C4-2B (cell line): Measurements from ENCODE around the gene PURB.

Experiments
- H3K27ac ChIP-seq: fragments of 450-650 bp; 2 replicates; pipeline ENCODE4 v1.5.1; 2017
- ZFX ChIP-seq: fragments of 450-650 bp; IDR thresholded peaks from 2 replicates; pipeline ENCODE4 v1.6.1; 2017
- TF ChIP-seq, protein P1 (sequence below): fragments of 450-650 bp; conservative IDR thresholded peaks from 2 replicates; pipeline ENCODE4 v1.5.1; 2017; ENCODE audit warnings: mild to moderate bottlenecking

PURB gene

DNA sequence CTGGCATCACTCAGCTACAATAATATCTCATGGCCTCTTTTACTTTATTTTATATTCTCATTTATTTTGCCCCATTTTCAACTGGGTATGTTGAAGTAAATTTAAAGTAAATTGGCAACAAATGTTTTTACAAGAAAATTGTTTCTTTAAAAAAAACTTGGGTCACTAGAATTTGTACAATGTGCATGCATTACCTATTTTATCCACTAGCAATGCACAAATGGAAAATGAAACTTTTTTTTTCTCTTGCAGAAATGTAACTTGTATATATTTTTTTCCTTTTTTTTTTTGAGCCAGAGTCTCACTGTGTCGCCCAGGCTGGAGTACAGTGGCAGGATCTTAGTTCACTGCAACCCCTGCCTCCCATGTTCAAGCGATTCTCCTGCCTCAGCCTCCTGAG lies 27.2 kb downstream of the PURB start:
- TF ChIP-seq ZFX = no peak
- TF ChIP-seq, protein P1, sequence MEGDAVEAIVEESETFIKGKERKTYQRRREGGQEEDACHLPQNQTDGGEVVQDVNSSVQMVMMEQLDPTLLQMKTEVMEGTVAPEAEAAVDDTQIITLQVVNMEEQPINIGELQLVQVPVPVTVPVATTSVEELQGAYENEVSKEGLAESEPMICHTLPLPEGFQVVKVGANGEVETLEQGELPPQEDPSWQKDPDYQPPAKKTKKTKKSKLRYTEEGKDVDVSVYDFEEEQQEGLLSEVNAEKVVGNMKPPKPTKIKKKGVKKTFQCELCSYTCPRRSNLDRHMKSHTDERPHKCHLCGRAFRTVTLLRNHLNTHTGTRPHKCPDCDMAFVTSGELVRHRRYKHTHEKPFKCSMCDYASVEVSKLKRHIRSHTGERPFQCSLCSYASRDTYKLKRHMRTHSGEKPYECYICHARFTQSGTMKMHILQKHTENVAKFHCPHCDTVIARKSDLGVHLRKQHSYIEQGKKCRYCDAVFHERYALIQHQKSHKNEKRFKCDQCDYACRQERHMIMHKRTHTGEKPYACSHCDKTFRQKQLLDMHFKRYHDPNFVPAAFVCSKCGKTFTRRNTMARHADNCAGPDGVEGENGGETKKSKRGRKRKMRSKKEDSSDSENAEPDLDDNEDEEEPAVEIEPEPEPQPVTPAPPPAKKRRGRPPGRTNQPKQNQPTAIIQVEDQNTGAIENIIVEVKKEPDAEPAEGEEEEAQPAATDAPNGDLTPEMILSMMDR = no peak; the same call in 1 of the 2 replicates
- H3K27ac ChIP-seq = no peak overlapping the region

DNA sequence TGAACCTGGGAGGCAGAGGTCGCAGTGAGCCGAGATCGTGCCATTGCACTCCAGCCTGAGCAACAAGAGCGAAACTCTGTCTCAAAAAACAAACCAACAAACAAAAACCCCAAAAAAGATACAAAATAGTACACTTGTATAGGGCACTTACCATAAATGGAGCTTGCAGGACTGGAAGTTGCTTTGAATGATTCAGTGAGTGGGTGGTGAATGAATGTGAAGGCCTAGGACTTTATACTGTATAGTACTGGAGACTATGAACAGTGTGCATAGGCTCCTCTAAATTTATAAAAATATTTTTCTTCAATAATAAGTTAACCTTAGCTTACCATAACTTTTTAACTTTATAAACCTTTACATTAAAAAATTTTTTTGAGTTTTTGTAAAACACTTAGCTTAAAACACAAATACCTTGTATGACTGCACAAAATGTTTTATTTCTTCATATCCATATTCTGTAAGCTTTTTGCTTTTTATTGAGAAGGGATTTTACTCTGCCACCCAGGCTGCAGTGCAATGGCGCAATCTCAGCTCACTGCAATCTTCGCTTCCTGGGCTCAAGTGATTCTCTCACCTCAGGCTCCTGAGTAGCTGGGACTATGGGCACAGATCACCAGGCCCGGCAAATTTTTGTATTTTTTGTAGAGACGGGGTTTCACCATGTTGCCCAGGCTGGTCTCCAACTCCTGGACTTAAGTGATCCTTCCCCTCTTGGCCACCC lies 30.5 kb downstream of the PURB start:
- no peak for TF ChIP-seq ZFX
- TF ChIP-seq, protein P1 = no peak
- no peak overlapping the region for H3K27ac ChIP-seq

DNA sequence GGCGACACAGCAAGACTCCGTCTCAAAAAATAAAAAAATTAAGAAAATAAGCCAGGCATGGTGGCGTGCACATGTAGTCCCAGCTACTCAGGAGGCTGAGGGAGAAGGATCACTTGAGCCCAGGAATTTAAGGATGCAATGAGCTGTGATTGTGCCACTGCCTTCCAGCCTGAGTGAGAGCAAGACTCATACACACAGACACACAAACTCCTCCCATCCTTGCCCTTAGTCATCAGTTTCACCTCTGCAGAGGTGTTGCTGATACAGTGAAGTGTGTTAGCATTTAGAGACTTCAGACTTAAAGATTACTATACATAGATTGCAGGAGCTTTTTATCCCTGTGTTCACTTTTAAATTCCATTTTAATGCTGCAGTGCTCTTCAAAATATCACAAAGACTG lies 31.9 kb downstream of the PURB start:
- TF ChIP-seq ZFX = no peak
- TF ChIP-seq, protein P1 = no peak
- no peak overlapping the region for H3K27ac ChIP-seq

DNA sequence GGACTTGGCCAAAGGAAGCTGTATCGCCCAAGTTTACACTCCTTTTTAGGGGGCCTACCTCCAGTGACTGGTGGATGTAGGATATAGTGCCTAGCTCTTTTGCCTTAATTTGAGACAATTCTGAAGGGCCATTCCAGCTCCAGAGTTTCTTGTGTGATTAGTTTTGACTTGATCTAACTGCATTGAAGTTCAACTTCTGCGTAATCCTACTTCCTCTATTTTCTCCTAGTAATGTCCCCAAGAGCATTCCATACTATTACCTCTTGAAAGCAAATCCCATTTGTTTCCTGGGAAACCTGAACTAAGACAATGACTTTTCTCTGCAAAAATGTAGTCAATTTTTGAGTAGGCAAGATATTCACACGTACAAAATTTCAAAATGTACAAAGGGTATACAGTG lies 32.7 kb downstream of the PURB start:
- TF ChIP-seq, protein P1 = no peak
- TF ChIP-seq ZFX = no peak
- H3K27ac ChIP-seq = no peak overlapping the region

DNA sequence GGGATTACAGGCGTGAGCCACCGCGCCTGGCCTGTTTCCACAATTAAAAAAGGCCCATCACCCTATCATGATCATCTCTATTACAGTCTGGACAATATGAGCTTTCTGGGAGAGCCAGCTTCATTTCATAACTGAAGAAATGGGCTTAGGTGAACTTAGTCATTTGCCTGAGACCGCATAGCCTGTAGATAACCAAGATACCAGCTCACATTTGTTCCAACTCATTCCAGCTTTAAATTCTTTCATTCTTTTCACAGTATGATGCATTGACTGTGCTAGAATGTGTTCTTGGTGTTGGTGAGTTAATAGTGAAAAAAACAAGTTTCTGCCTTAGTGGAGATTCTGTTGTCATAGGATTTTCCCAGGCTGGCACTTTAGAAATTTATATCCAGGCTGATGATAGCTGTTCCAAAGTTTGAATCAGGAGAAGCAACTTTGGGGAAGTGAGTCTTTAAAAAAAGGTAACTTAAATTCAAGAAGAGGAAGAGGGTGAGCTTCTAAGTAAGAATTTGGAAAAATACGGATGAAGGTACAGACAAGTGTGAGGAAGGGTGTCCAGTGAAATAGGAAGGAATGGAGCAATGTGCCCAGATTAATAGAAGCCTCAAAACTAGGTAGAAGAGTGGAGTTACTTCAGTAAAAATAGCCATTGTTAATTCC lies 35.3 kb downstream of the PURB start:
- H3K27ac ChIP-seq = no peak overlapping the region
- TF ChIP-seq, protein P1 = no peak
- no peak for TF ChIP-seq ZFX

DNA sequence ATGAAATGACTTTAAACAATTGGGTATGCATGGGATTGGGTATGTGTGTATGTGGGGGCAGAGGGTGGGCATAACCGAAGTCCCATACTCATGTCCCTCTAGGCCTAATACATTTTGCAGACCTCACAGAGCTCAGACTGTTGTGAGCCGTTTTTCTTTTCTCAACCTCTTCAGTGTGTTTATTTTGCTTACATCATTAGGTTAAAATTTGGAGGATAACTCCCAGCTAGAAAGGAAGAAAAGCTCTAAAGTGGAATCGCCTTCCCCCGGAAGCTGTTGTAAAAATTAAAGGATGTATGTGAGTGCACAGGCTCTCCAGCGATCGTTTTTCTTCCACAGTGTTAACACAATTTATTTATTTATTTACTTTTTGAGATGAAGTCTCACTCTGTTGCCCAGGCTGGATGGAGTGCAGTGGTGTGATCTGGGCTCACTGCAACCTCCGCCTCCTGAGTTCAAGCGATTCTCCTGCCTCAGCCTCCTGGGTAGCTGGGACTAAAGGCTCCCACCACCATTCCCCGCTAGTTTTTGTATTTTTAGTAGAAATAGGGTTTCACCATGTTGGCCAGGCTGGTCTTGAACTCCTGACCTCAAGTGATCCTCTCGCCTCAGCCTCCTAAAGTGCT lies 36.0 kb downstream of the PURB start:
- peak overlapping the region; percentile 87 for H3K27ac ChIP-seq
- no peak for TF ChIP-seq ZFX
- TF ChIP-seq, protein P1 = no peak
